ENCODE data around the gene RIGI. TPM values are rescaled to one million over a fixed set of nuclear protein-coding genes. Genes with fewer than 3 reads are reported as not detected.
A peak's percentile ranks its signal among the peaks of the same experiment; 100 is the strongest.

RIGI gene
- total and polyA plus RNA-seq, 2 of the 4 experiments (the other 2 are of a cell fraction), result 4.8 to 13.6 TPM

- POLR2A ChIA-PET (ENCODE audit: unreplicated experiment), result no interaction called here
- DNase-seq, result peak; percentile 86
- H3K27ac ChIP-seq (ENCODE audit: insufficient read depth, low read length), result no peak overlapping the region
Observed at GRCh38 chr9:32487981-32488380, 38.0 kb downstream of the RIGI start.

More at GRCh38 chr9:32487981-32488380, 38.0 kb downstream of the RIGI start:
- no peak overlapping the region for H2BK20ac ChIP-seq (ENCODE audit: low read depth, low read length)
- no peak overlapping the region for H4K5ac ChIP-seq (ENCODE audit: low read depth, low read length)
- 0 out of 2 replicates have a peak overlapping the region, but pooled peaks have one; percentile 2 for H2BK120ac ChIP-seq (ENCODE audit: low read depth, low read length)
- H3K79me1 ChIP-seq (ENCODE audit: low read depth in 1 of 2, low read length in 2 of 2), result 0 out of 4 replicates have a peak, but pooled peaks cover 0 to 5% of the 10 kb centered on the region in 2 experiments
- ATAC-seq (ENCODE audit: low read depth), result peak; percentile 25
- CTCF ChIA-PET, result interaction anchor here (2.6 kb wide), 1 partner anchor 109 kb away, joined by 11 read pairs; no protein-coding TSS in a partner anchor
- H3K56ac ChIP-seq (ENCODE audit: extremely low read depth, insufficient read depth, low read length), result no peak overlapping the region
- peak overlapping the region; percentile 55 for H2BK5ac ChIP-seq (ENCODE audit: low read depth, low read length, poor library complexity, severe bottlenecking)
- H3K4ac ChIP-seq (ENCODE audit: low read depth, low read length), result no peak overlapping the region
- in situ Hi-C loops (cut with MboI; ENCODE audit: low sequenced_read_pairs) (no loop called here), intact Hi-C loops (cut with micrococcal nuclease) (no loop called here), dilution Hi-C loops (cut with HindIII; ENCODE audit: low sequenced_read_pairs, unreplicated experiment) (no loop called here)
- peaks cover 4% of the 10 kb centered on the region; the same call in 1 of the 2 replicates for H3K4me1 ChIP-seq (ENCODE audit: control insufficient read depth, insufficient read depth, low read length)
- WGBS, 2 experiments (ENCODE audit: extremely low coverage in 2 of 2, insufficient read length in 1 of 2), result no CpG with 5 or more reads among the region's 3 CpGs
- H4K8ac ChIP-seq (ENCODE audit: low read depth in 2 of 2, low read length in 2 of 2), result no peak overlapping the region
- no peak overlapping the region for H2AFZ ChIP-seq (replicated peaks; ENCODE audit: low read length, poor library complexity)
- H3K9me3 ChIP-seq (ENCODE audit: control insufficient read depth, insufficient read depth, low read length), result no peaks in the 10 kb centered on the region
- H3K23ac ChIP-seq (ENCODE audit: low read depth, low read length), result no peak overlapping the region
- H3K4me3 ChIP-seq (ENCODE audit: insufficient read depth, low read depth, low read length), result no peak overlapping the region
- no peak overlapping the region for H4K91ac ChIP-seq (ENCODE audit: insufficient read depth, low read depth, low read length)
- H2AK5ac ChIP-seq (ENCODE audit: low read depth, low read length), result no peak overlapping the region
- no peaks in the 10 kb centered on the region for H3K27me3 ChIP-seq (ENCODE audit: control insufficient read depth, insufficient read depth, low read length)
- H2AK9ac ChIP-seq (replicated peaks; ENCODE audit: low read depth, low read length, poor library complexity), result no peak overlapping the region
- no peaks in the 10 kb centered on the region for H3K9me1 ChIP-seq (ENCODE audit: insufficient read depth, low read length)
- no peak overlapping the region for H3K9ac ChIP-seq (ENCODE audit: low read depth, low read length)
- H3K14ac ChIP-seq (replicated peaks; ENCODE audit: low read depth, low read length), result no peak overlapping the region
- no peaks in the 10 kb centered on the region for H4K20me1 ChIP-seq (ENCODE audit: insufficient read depth, low read length)
- BruUV-seq (replicated peaks), result no TSS peak
- no peak overlapping the region; the same call in 1 of the 2 replicates for H3K18ac ChIP-seq (ENCODE audit: low read depth, low read length)
- no peak overlapping the region for H2BK15ac ChIP-seq (ENCODE audit: low read depth, low read length)
- H3K36me3 ChIP-seq (ENCODE audit: control insufficient read depth, insufficient read depth, low read length), result peaks cover 19% of the 10 kb centered on the region
- H3K4me2 ChIP-seq (ENCODE audit: low read depth, low read length), result no peak overlapping the region
- TF ChIP-seq CTCF (conservative IDR thresholded peaks at IDR 0.05; ENCODE audit: low read depth, low read length), result no peak
- TF ChIP-seq NFE2L2 (IDR thresholded peaks at IDR 0.05; ENCODE audit: low read depth, low read length), result no peak
- no peak for TF ChIP-seq MAZ (IDR thresholded peaks at IDR 0.05; ENCODE audit: borderline replicate concordance, low read depth, low read length)
- no peak for TF ChIP-seq FOS (IDR thresholded peaks at IDR 0.05; ENCODE audit: low read depth, low read length)
- TF ChIP-seq MAFK (IDR thresholded peaks at IDR 0.05; ENCODE audit: low read depth, low read length), result no peak
- no peak for TF ChIP-seq POLR2A (IDR thresholded peaks at IDR 0.05; ENCODE audit: low read depth, low read length)
- no peak for TF ChIP-seq USF2 (IDR thresholded peaks at IDR 0.05; ENCODE audit: low read depth, low read length)
- TF ChIP-seq, protein P1, sequence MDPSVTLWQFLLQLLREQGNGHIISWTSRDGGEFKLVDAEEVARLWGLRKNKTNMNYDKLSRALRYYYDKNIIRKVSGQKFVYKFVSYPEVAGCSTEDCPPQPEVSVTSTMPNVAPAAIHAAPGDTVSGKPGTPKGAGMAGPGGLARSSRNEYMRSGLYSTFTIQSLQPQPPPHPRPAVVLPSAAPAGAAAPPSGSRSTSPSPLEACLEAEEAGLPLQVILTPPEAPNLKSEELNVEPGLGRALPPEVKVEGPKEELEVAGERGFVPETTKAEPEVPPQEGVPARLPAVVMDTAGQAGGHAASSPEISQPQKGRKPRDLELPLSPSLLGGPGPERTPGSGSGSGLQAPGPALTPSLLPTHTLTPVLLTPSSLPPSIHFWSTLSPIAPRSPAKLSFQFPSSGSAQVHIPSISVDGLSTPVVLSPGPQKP (IDR thresholded peaks at IDR 0.05; ENCODE audit: borderline replicate concordance, low read depth, low read length), result no peak
- no peak for TF ChIP-seq RAD21 (IDR thresholded peaks at IDR 0.05; ENCODE audit: low read length)
- TF ChIP-seq RCOR1 (IDR thresholded peaks at IDR 0.05; ENCODE audit: insufficient replicate concordance, low read length), result no peak
- TF ChIP-seq CHD1 (IDR thresholded peaks at IDR 0.05; ENCODE audit: low read depth, low read length), result no peak
- TF ChIP-seq RFX5 (IDR thresholded peaks at IDR 0.05; ENCODE audit: low read depth, low read length), result no peak
- TF ChIP-seq SMC3 (IDR thresholded peaks at IDR 0.05; ENCODE audit: low read depth, low read length), result no peak
- no peak for TF ChIP-seq CEBPB (IDR thresholded peaks at IDR 0.05; ENCODE audit: low read depth, low read length)
- no peak for TF ChIP-seq MXI1 (IDR thresholded peaks at IDR 0.05; ENCODE audit: borderline replicate concordance, low read depth, low read length)
- no peak for TF ChIP-seq BHLHE40 (IDR thresholded peaks at IDR 0.05; ENCODE audit: low read depth, low read length)
